ENCODE results near the gene STK35. TPM values are rescaled to one million over a fixed set of nuclear protein-coding genes. Genes with fewer than 3 reads are reported as not detected.

STK35 gene
- total RNA-seq, 1 donor from 2014 or later: 16.3 TPM

DNA sequence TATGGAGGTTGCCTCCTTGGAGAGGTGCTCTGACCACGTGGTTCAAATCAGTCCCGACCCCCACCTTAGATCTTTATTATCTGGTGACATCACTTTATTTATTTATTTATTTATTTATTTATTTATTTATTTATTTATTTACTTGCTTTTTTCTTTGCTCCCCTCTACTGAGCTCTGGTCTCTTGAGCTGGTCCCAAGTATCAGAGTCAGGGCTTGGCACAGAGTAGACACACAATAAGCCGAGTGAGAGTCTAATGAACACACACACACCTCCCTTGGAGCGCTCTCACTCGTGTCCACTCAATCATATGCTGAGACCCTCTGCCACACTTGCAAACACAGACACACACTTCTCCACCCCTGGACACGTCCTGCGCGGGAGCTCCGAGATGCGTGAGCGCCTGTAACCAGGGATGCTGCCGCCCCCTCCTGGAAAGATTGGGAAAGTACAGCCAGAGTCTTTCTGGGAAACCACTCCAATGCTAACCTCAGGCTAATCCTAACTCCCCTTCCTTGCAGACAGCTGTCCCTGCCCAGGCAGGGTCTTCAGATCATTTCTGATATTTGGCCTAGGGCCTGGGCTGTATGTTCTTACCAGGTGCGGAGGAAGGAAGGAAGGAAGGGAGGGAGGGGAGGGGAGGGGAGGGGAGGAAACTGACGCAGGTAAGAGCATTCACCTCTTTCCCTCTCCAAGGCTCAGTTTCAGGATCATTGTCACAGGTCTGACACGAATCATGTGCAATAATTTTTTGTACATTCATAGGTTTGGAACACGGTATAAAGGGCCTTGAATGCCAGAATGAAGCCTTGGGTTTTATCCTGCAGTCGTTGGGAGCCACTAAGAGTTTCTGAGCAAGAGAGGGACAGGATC lies 70.9 kb downstream of the STK35 start:
- H3K9me3 Mint-ChIP-seq (ENCODE audit: unreplicated experiment): no peaks in the 10 kb centered on the region
- H3K4me3 Mint-ChIP-seq (ENCODE audit: unreplicated experiment): peak overlapping the region; percentile 36
- peaks cover 27% of the 10 kb centered on the region for H3K27me3 Mint-ChIP-seq (ENCODE audit: unreplicated experiment)
- H3K36me3 Mint-ChIP-seq (ENCODE audit: unreplicated experiment): no peaks in the 10 kb centered on the region
- no peak for DNase-seq (ENCODE audit: extremely low spot score, unreplicated experiment)
- no peak overlapping the region for H3K27ac Mint-ChIP-seq (ENCODE audit: unreplicated experiment)
- peaks cover 3% of the 10 kb centered on the region for H3K4me1 Mint-ChIP-seq (ENCODE audit: unreplicated experiment)
- TF ChIP-seq, protein P1, sequence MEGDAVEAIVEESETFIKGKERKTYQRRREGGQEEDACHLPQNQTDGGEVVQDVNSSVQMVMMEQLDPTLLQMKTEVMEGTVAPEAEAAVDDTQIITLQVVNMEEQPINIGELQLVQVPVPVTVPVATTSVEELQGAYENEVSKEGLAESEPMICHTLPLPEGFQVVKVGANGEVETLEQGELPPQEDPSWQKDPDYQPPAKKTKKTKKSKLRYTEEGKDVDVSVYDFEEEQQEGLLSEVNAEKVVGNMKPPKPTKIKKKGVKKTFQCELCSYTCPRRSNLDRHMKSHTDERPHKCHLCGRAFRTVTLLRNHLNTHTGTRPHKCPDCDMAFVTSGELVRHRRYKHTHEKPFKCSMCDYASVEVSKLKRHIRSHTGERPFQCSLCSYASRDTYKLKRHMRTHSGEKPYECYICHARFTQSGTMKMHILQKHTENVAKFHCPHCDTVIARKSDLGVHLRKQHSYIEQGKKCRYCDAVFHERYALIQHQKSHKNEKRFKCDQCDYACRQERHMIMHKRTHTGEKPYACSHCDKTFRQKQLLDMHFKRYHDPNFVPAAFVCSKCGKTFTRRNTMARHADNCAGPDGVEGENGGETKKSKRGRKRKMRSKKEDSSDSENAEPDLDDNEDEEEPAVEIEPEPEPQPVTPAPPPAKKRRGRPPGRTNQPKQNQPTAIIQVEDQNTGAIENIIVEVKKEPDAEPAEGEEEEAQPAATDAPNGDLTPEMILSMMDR (IDR thresholded peaks at IDR 0.05): peak; percentile 95

DNA sequence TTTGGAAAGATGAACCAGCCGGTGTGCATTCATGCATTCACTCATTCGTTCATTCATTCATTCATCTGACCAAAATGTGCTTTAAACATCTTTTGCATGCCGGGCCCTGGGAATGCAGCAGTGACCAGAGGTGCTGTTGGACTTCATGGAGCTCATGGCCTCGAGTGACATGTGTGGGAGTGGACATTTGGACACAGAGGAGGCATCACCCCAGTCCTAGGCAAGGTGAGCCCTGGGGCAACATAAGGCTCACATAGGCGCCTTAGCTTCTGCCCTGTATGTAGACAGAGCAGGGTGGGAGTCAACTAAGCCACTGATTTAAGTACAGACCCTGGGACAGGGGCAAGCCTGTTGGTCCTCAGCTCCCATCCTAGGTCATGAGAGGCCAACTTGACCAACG lies 71.6 kb downstream of the STK35 start:
- Mint-ChIP-seq H3K4me1 (ENCODE audit: unreplicated experiment) (peaks cover 3% of the 10 kb centered on the region), H3K4me3 (ENCODE audit: unreplicated experiment) (no peak overlapping the region), H3K27me3 (ENCODE audit: unreplicated experiment) (peaks cover 27% of the 10 kb centered on the region), H3K36me3 (ENCODE audit: unreplicated experiment) (no peaks in the 10 kb centered on the region), H3K9me3 (ENCODE audit: unreplicated experiment) (no peaks in the 10 kb centered on the region), H3K27ac (ENCODE audit: unreplicated experiment) (no peak overlapping the region)
- TF ChIP-seq, protein P1 (IDR thresholded peaks at IDR 0.05): no peak
- DNase-seq (ENCODE audit: extremely low spot score, unreplicated experiment): no peak

DNA sequence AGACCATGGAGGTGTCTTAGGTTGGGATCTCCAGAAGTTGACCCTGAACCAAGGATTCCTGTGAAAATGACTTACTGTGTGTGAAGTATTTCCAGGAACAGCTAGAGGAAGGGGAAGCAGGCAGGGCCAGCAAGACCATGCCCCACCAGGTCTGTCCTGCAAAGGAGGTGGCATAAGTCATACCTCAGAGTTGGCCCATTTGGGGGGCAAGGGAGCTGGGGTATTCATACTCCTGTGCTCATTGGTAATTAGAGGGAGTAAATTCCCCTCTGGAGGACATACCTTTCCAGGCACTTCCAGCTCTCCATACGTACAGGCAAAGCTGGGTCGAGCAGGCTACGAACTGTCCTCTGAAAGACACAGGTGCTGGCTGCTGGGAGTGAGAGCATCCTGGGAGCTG lies 72.4 kb downstream of the STK35 start:
- Mint-ChIP-seq H3K4me1 (ENCODE audit: unreplicated experiment) (peaks cover 3% of the 10 kb centered on the region), H3K27ac (ENCODE audit: unreplicated experiment) (no peak overlapping the region), H3K27me3 (ENCODE audit: unreplicated experiment) (peaks cover 29% of the 10 kb centered on the region), H3K9me3 (ENCODE audit: unreplicated experiment) (no peaks in the 10 kb centered on the region), H3K36me3 (ENCODE audit: unreplicated experiment) (no peaks in the 10 kb centered on the region), H3K4me3 (ENCODE audit: unreplicated experiment) (no peak overlapping the region)
- DNase-seq (ENCODE audit: extremely low spot score, unreplicated experiment): no peak
- TF ChIP-seq, protein P1 (IDR thresholded peaks at IDR 0.05): no peak

DNA sequence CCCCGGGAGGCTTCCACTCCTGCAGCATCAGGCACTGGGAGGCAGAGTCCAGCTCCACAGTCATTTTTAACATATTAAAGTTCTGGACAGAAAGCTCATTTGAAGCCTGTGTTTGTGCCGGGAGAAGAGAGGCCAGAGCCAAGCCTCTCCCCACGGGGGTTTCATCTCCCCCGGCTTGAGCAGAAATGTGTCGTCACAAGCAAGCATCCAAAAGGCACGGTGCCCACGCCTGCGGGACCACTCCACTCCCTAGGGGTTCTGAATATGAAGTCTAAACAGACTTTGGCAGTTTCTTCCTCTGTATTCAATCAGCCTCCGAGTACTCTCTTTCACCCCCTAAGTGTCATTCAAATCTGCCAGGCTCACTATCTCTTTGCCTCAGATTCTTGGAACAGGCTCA lies 75.3 kb downstream of the STK35 start:
- TF ChIP-seq, protein P1 (IDR thresholded peaks at IDR 0.05): no peak
- peaks cover 18% of the 10 kb centered on the region for H3K27me3 Mint-ChIP-seq (ENCODE audit: unreplicated experiment)
- DNase-seq (ENCODE audit: extremely low spot score, unreplicated experiment): no peak
- no peak overlapping the region for H3K27ac Mint-ChIP-seq (ENCODE audit: unreplicated experiment)
- H3K36me3 Mint-ChIP-seq (ENCODE audit: unreplicated experiment): no peaks in the 10 kb centered on the region
- no peak overlapping the region for H3K4me3 Mint-ChIP-seq (ENCODE audit: unreplicated experiment)
- H3K4me1 Mint-ChIP-seq (ENCODE audit: unreplicated experiment): peaks cover 3% of the 10 kb centered on the region
- no peaks in the 10 kb centered on the region for H3K9me3 Mint-ChIP-seq (ENCODE audit: unreplicated experiment)

DNA sequence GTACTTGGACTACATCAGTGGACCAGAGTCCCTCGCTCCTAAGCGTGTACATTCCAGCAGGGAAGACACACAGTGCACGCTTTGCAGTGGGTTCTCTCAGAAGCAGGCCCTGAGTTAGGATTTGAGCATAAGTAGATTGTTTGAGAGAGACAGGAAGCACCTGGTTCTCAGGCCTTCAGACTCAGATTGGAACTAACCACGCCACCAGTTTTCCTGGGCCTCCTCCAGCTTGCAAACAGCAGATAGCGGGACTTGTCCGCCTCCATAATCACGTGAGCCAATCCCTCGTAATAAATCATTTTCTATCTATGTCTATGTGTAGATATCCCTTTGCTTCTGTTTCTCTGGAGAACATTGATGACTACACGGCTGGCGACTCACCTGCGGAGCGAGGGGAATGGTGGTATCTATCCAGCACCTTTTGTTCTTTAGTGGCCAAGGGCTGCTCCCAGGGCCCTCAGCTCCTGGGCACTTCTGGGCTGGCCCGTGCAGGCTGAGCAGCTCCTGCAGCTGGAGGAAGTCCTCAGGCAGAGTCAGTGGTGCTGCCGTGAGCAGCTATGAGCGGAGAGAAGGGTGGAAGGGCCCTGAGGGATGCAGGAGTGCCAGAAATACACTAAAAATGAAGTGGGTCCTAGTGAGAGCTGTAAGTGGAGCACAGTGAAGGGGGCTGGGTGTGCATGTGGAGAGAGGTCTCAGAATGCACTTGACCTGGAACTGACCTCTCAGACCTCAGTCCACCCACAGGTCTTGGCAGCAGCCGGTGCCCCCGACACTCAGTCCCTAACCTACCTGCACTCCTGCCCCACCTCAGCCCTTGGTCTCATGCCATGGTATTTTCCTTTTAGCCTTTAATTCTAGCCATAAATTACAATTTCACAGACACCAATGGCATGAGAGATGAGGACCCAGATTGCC lies 76.9 kb downstream of the STK35 start:
- TF ChIP-seq, protein P1 (IDR thresholded peaks at IDR 0.05): no peak
- DNase-seq (ENCODE audit: extremely low spot score, unreplicated experiment): no peak
- Mint-ChIP-seq H3K27ac (ENCODE audit: unreplicated experiment) (no peak overlapping the region), H3K27me3 (ENCODE audit: unreplicated experiment) (peaks cover 14% of the 10 kb centered on the region), H3K4me1 (ENCODE audit: unreplicated experiment) (no peaks in the 10 kb centered on the region), H3K36me3 (ENCODE audit: unreplicated experiment) (no peaks in the 10 kb centered on the region), H3K4me3 (ENCODE audit: unreplicated experiment) (no peak overlapping the region), H3K9me3 (ENCODE audit: unreplicated experiment) (no peaks in the 10 kb centered on the region)
